H1 (cell line): ENCODE data around the gene PML. TPM values are rescaled to one million over a fixed set of nuclear protein-coding genes. Genes with fewer than 3 reads are reported as not detected.

ENCODE experiments used
- CTCF ChIA-PET: fragments of 300-600 bp; sonication (Branson Sonifier 250); formaldehyde crosslinking; loops from one replicate; lab custom pipeline; 2021; ENCODE audit not compliant: partially characterized antibody; lab: Charles Lee
- POLR2A ChIA-PET: fragments of 300-600 bp; sonication (Branson Sonifier 250); formaldehyde crosslinking; loops from one replicate; lab custom pipeline; 2021; ENCODE audit warnings: inconsistent platforms; ENCODE audit not compliant: partially characterized antibody; lab: Charles Lee
- DNase-seq, 2 experiments: peaks; one replicate each; pipeline versions ENCODE4 v3.0.0 to v3.0.0-alpha.2; 2010 to 2022; ENCODE audit warnings: low spot score in 2 of 2, low read depth in 1 of 2, mixed read lengths in 1 of 2
- FAIRE-seq: peaks from 2 replicates; lab custom pipeline; 2011; peaks lifted over from hg19 to GRCh38; lab: Jason Lieb, UNC
- H2AFZ ChIP-seq: 2 replicates; pipeline ENCODE4 v1.8.1; 2012; ENCODE audit warnings: low read length, inconsistent platforms
- H2AK5ac ChIP-seq: 2 replicates; pipeline ENCODE4 v1.6.1; 2013; ENCODE audit warnings: low read depth, low read length
- H2BK120ac ChIP-seq: replicated peaks from 2 replicates; pipeline ENCODE3; 2013; ENCODE audit warnings: low read depth, low read length, inconsistent platforms
- H2BK12ac ChIP-seq: 2 replicates; pipeline ENCODE4 v1.6.1; 2013; ENCODE audit warnings: low read depth, low read length
- H2BK15ac ChIP-seq: 2 replicates; pipeline ENCODE4 v1.6.1; 2013; ENCODE audit warnings: low read length
- H2BK20ac ChIP-seq: 2 replicates; pipeline ENCODE4 v1.6.1; 2013; ENCODE audit warnings: low read length
- H2BK5ac ChIP-seq: 2 replicates; pipeline ENCODE4 v1.6.1; 2013; ENCODE audit warnings: low read depth, low read length
- H3K14ac ChIP-seq: 2 replicates; pipeline ENCODE4 v1.6.1; 2013; ENCODE audit warnings: inconsistent platforms; ENCODE audit not compliant: insufficient read length
- H3K18ac ChIP-seq: 2 replicates; pipeline ENCODE4 v1.6.1; 2013; ENCODE audit warnings: low read length; ENCODE audit errors: extremely low read depth
- H3K23ac ChIP-seq: 2 replicates; pipeline ENCODE4 v1.6.1; 2013; ENCODE audit warnings: inconsistent platforms; ENCODE audit not compliant: insufficient read length
- H3K23me2 ChIP-seq: 2 replicates; pipeline ENCODE4 v1.6.1; 2013; ENCODE audit warnings: low read depth, low read length
- H3K27ac ChIP-seq: 2 replicates; pipeline ENCODE4 v1.6.1; 2011; ENCODE audit warnings: low read depth, low read length, inconsistent platforms
- H3K27me3 ChIP-seq, 4 experiments: replicated peaks in 1 of 4; 1 replicate in 1 of 4; 2 replicates in 3 of 4; pipeline versions ENCODE4 v1.6.1 to v1.8.1; 2011 to 2013; ENCODE audit warnings: low read length in 3 of 4, mild to moderate bottlenecking in 3 of 4, inconsistent platforms in 2 of 4, mixed read lengths in 2 of 4, moderate library complexity in 1 of 4; ENCODE audit not compliant: control insufficient read depth in 3 of 4, insufficient read depth in 3 of 4; ENCODE audit errors: extremely low read depth in 1 of 4
- H3K36me3 ChIP-seq, 4 experiments: 2 replicates each; pipeline versions ENCODE4 v1.6.1 to v1.8.1; 2011 to 2013; ENCODE audit warnings: mild to moderate bottlenecking in 4 of 4, low read length in 3 of 4, moderate library complexity in 2 of 4, control low read depth in 1 of 4, inconsistent platforms in 1 of 4; ENCODE audit not compliant: insufficient read depth in 4 of 4, control insufficient read depth in 2 of 4
- H3K4ac ChIP-seq: replicated peaks from 2 replicates; pipeline ENCODE3; 2013; ENCODE audit warnings: low read length, low read depth, mixed read lengths, inconsistent platforms; ENCODE audit not compliant: insufficient read length
- H3K4me1 ChIP-seq, 4 experiments: replicated peaks in 1 of 4; 1 replicate in 1 of 4; 2 replicates in 3 of 4; pipeline versions ENCODE4 v1.6.1 to v1.8.1; 2011 to 2013; ENCODE audit warnings: low read length in 3 of 4, inconsistent platforms in 2 of 4, mixed read lengths in 1 of 4; ENCODE audit not compliant: insufficient read depth in 4 of 4, control insufficient read depth in 3 of 4
- H3K4me2 ChIP-seq, 2 experiments: 2 replicates each; pipeline versions ENCODE4 v1.6.1 to v1.8.1; 2011 to 2013; ENCODE audit warnings: low read depth in 2 of 2, low read length in 2 of 2, control low read depth in 1 of 2, inconsistent platforms in 1 of 2, mild to moderate bottlenecking in 1 of 2; ENCODE audit not compliant: insufficient read depth in 1 of 2
- H3K4me3 ChIP-seq, 4 experiments: fragments of 200-600, 300-600 bp in 1 of 4; sonication (generic), shearing (Covaris generic), sonication (Bioruptor Twin) in 1 of 4; 2 replicates each; pipeline versions ENCODE4 v1.5.1 to v1.8.1; 2011 to 2016; ENCODE audit warnings: low read length in 4 of 4, low read depth in 3 of 4, control low read depth in 2 of 4, inconsistent platforms in 2 of 4, mild to moderate bottlenecking in 2 of 4, mixed read lengths in 1 of 4, moderate library complexity in 1 of 4; ENCODE audit not compliant: insufficient read depth in 2 of 4; ENCODE audit errors: extremely low read depth in 1 of 4
- H3K56ac ChIP-seq: replicated peaks from 2 replicates; pipeline ENCODE3; 2013; ENCODE audit warnings: low read depth, mild to moderate bottlenecking, mixed read lengths, low read length, inconsistent platforms; ENCODE audit not compliant: insufficient read length
- H3K79me1 ChIP-seq: 2 replicates; pipeline ENCODE4 v1.6.1; 2013; ENCODE audit warnings: low read depth, low read length, control low read depth
- H3K79me2 ChIP-seq, 2 experiments: 2 replicates each; pipeline versions ENCODE4 v1.6.1 to v1.8.1; 2012 to 2013; ENCODE audit warnings: low read length in 2 of 2, mild to moderate bottlenecking in 2 of 2, inconsistent platforms in 1 of 2; ENCODE audit not compliant: insufficient read depth in 2 of 2, control insufficient read depth in 1 of 2
- H3K9ac ChIP-seq, 4 experiments: replicated peaks in 1 of 4; 1 replicate in 1 of 4; 2 replicates in 3 of 4; pipeline versions ENCODE4 v1.6.1 to v1.8.1; 2011 to 2013; ENCODE audit warnings: low read depth in 3 of 4, low read length in 3 of 4, control low read depth in 2 of 4, mild to moderate bottlenecking in 2 of 4, moderate library complexity in 2 of 4, inconsistent platforms in 1 of 4; ENCODE audit errors: extremely low read depth in 1 of 4
- H3K9me3 ChIP-seq, 2 experiments: 2 replicates each; pipeline versions ENCODE4 v1.6.1 to v1.8.1; 2012 to 2013; ENCODE audit warnings: mild to moderate bottlenecking in 2 of 2, moderate library complexity in 2 of 2, control low read depth in 1 of 2, inconsistent platforms in 1 of 2, low read depth in 1 of 2, low read length in 1 of 2, mixed read lengths in 1 of 2; ENCODE audit not compliant: insufficient read depth in 2 of 2
- H4K20me1 ChIP-seq, 2 experiments: replicated peaks in 1 of 2; 2 replicates each; pipeline versions ENCODE3 to v1.8.1; 2011 to 2013; ENCODE audit warnings: inconsistent platforms in 2 of 2, low read length in 2 of 2, mild to moderate bottlenecking in 1 of 2; ENCODE audit not compliant: insufficient read depth in 2 of 2, control insufficient read depth in 1 of 2
- H4K5ac ChIP-seq: 2 replicates; pipeline ENCODE4 v1.6.1; 2013; ENCODE audit warnings: low read length, low read depth, mixed read lengths, inconsistent platforms; ENCODE audit not compliant: insufficient read length
- H4K8ac ChIP-seq: 2 replicates; pipeline ENCODE4 v1.8.0; 2013; ENCODE audit warnings: mild to moderate bottlenecking, moderate library complexity, low read length, inconsistent platforms; ENCODE audit not compliant: insufficient read depth; ENCODE audit errors: extremely low read depth
- H4K91ac ChIP-seq: replicated peaks from 2 replicates; pipeline ENCODE3; 2013; ENCODE audit warnings: low read length, mixed read lengths, inconsistent platforms; ENCODE audit not compliant: insufficient read length
- POLR2AphosphoS5 ChIP-seq: IDR thresholded peaks from 2 replicates; pipeline ENCODE4 v1.6.1; 2011; ENCODE audit warnings: low read depth, low read length
- WGBS, 2 experiments: shearing (Covaris generic) in 1 of 2; methylation state at CpG; one replicate each; pipeline versions ENCODE4 v1.1.6 to v1.1.7; 2013 to 2015; ENCODE audit warnings: low lambda C conversion rate in 2 of 2, mixed read lengths in 2 of 2, inconsistent platforms in 1 of 2, low coverage in 1 of 2, missing lambda C conversion rate in 1 of 2; ENCODE audit not compliant: insufficient replicate concordance in 2 of 2, insufficient coverage in 1 of 2, insufficient read length in 1 of 2; ENCODE audit errors: extremely low coverage in 1 of 2, missing lambda C conversion rate in 1 of 2; 5-methylcytosine and 5-hydroxymethylcytosine counted together
- polyA plus RNA-seq, 7 experiments: library from polyadenylated mRNA; depleted of rRNA in 3 of 7; stranded (reverse) in 5 of 7; unstranded in 2 of 7; fragments of >200 nt in 5 of 7; fragments of 200-250 nt in 2 of 7; gene quantifications; 1 replicate in 5 of 7; 2 replicates in 1 of 7; 4 replicates in 1 of 7; pipeline versions ENCODE4 v1.2.1 to v1.2.3, GENCODE V29; 2011 to 2013; ENCODE audit warnings: missing spikeins in 2 of 7, mixed read lengths in 2 of 7
- total RNA-seq: library from RNA; stranded (reverse); fragmentation: NEBNext Ultra II Directional; extraction: Animal tissue kit (Norgen Biotek cat#: 25700); gene quantifications from 2 replicates; pipeline ENCODE4 v1.2.1, GENCODE V29; 2021

Gene PML
- total and polyA plus RNA-seq, 2 of the 8 experiments (the other 6 are each of a cell fraction or from before 2014, with no cell fraction given) = 14.9 to 30.3 TPM

- no peak overlapping the region for H3K4me2 ChIP-seq
- H4K20me1 ChIP-seq = peaks cover 0 to 3% of the 10 kb centered on the region in 2 experiments
- no peak overlapping the region for H4K91ac ChIP-seq
- H3K9ac ChIP-seq = no peak overlapping the region
- H2BK120ac ChIP-seq = no peak overlapping the region
- H4K8ac ChIP-seq = no peak overlapping the region
- DNase-seq (no peak), FAIRE-seq (no peak)
- H3K27ac ChIP-seq = no peak overlapping the region
- H3K4ac ChIP-seq = no peak overlapping the region
- H3K79me1 ChIP-seq = no peaks in the 10 kb centered on the region
- H3K23ac ChIP-seq = no peak overlapping the region
- no peak overlapping the region for H3K56ac ChIP-seq
- CTCF ChIA-PET = interaction anchor here (1.1 to 11.4 kb wide), 4 partner anchors 8 to 53 kb away, joined by 3 to 167 read pairs (median 39); partner anchors contain the start of gene PML
- H3K79me2 ChIP-seq = no peaks in the 10 kb centered on the region
- H3K36me3 ChIP-seq = no peaks in the 10 kb centered on the region
- no peak overlapping the region for H4K5ac ChIP-seq
- H3K18ac ChIP-seq = no peak overlapping the region
- whole genome bisulfite sequencing, 2 experiments = 80% methylated on average over 1 of the region's 1 CpG; no CpG with 5 or more reads in 1 of the 2 experiments
- peaks cover 0 to 4% (median 0%) of the 10 kb centered on the region in 4 experiments; a peak in 1 of 7 replicates for H3K27me3 ChIP-seq
- no peaks in the 10 kb centered on the region for H3K9me3 ChIP-seq
- no peak overlapping the region for H3K4me3 ChIP-seq
- TF ChIP-seq POLR2AphosphoS5 = no peak
- no peak overlapping the region for H2BK20ac ChIP-seq
- H2BK5ac ChIP-seq = peak overlapping the region; percentile 75; the same call in 1 of the 2 replicates
- POLR2A ChIA-PET = interaction anchor here (1.0 kb wide), 1 partner anchor 10 kb away, joined by 3 read pairs; no protein-coding TSS in a partner anchor
- peaks cover 0 to 3% (median 0%) of the 10 kb centered on the region in 4 experiments; a peak in 2 of 7 replicates for H3K4me1 ChIP-seq
- H3K14ac ChIP-seq = no peak overlapping the region
- H2AFZ ChIP-seq = no peak overlapping the region
- no peak overlapping the region for H2BK15ac ChIP-seq
- no peak overlapping the region for H2BK12ac ChIP-seq
- H3K23me2 ChIP-seq = peaks cover 2% of the 10 kb centered on the region; the same call in 1 of the 2 replicates
- H2AK5ac ChIP-seq = no peak overlapping the region
Observed at GRCh38 chr15:73986776-73987056, 7.8 kb upstream of the PML start.
